NT2/D1 (cell line): ENCODE results near the gene ABT1.

Source experiments
- SUZ12 ChIP-seq: IDR thresholded peaks from 2 replicates; pipeline ENCODE4 v1.6.1; 2011; ENCODE audit not compliant: insufficient read length, insufficient read depth; ENCODE audit errors: extremely low read depth
- ZNF274 ChIP-seq: IDR thresholded peaks from 2 replicates; pipeline ENCODE4 v1.6.1; 2011; ENCODE audit warnings: mild to moderate bottlenecking, low read depth, low read length

DNA sequence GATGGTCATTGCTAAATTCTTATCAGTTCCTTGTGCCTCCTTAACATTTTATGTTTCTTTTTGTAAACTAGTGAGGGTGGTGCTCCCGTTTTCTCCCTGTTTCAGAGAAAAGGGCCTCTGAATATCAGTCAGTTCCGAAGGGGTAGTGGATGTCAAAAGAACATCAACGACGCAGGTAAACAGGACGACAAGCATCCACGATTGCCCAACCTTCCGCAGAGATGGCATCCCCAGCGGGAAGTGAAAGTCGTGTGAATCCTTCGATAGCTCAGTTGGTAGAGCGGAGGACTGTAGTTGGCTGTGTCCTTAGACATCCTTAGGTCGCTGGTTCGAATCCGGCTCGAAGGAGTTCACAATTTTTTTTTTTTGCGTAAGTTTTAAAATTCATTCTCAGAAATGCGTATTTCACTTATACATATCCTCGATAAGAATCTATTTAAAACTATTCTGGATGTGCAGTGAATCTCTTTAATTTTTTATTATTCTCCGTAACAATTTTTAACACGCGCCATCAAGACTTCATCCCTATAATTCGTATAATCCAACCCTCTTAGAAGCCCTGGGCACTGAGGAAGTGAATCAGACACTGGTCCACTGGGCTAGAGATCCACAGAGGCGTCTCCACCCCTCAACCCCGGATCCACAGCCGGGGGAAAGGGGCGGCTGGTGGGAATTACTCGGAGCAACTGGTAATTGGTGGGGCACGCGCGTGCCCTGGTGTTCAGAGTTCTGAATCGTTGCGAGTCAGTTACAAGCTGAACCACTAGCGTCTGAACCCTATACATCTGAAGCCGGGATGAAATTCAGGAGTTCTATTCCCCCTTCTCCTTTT is 27.9 kb upstream of the ABT1 start:
- TF ChIP-seq ZNF274 (no peak), SUZ12 (no peak)
